ENCODE measurements around the gene SBF2.

DNA sequence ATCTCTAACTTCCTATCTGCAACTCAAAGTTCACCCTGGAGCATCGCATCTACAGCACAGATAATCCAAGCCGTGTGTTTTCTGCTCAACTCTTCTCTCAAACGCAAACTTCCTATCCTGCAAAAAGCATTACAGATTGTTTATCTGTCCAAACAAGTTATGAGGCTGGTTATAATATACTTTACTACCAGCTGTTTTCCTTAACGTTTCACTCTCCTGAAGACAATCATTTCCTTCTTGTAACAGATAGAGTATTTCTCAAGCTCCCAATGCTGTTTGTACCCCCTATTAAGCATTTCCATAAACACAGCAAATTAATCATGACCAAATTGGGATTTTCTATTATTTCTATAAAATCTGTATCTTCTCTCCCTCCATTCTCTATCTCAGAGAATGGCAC lies 84.7 kb downstream of the SBF2 start:
- no peak for TF ChIP-seq CTCF (IDR thresholded peaks at IDR 0.05; ENCODE audit: low read length)
- TF ChIP-seq EZH2 (IDR thresholded peaks at IDR 0.05; ENCODE audit: borderline replicate concordance, low read length), result no peak

Measured in OCI-LY1 (cell line).